GM12872 (cell line): ENCODE results near the gene GCSAM.

Experiments
- TF ChIP-seq, protein P1 (sequence below): IDR thresholded peaks from 3 replicates; pipeline ENCODE4 v1.5.1; 2011; ENCODE audit warnings: low read depth, mild to moderate bottlenecking, low read length, moderate library complexity; ENCODE audit not compliant: insufficient read depth

The GCSAM gene

GRCh38 chr3:112122870-112123269, 10.2 kb downstream of the GCSAM start:
- TF ChIP-seq, protein P1, sequence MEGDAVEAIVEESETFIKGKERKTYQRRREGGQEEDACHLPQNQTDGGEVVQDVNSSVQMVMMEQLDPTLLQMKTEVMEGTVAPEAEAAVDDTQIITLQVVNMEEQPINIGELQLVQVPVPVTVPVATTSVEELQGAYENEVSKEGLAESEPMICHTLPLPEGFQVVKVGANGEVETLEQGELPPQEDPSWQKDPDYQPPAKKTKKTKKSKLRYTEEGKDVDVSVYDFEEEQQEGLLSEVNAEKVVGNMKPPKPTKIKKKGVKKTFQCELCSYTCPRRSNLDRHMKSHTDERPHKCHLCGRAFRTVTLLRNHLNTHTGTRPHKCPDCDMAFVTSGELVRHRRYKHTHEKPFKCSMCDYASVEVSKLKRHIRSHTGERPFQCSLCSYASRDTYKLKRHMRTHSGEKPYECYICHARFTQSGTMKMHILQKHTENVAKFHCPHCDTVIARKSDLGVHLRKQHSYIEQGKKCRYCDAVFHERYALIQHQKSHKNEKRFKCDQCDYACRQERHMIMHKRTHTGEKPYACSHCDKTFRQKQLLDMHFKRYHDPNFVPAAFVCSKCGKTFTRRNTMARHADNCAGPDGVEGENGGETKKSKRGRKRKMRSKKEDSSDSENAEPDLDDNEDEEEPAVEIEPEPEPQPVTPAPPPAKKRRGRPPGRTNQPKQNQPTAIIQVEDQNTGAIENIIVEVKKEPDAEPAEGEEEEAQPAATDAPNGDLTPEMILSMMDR: no peak

GRCh38 chr3:112121577-112122547, 11.2 kb downstream of the GCSAM start:
- TF ChIP-seq, protein P1: no peak

GRCh38 chr3:112119962-112120836, 12.8 kb downstream of the GCSAM start:
- TF ChIP-seq, protein P1: no peak

GRCh38 chr3:112117841-112118571, 15.0 kb downstream of the GCSAM start:
- TF ChIP-seq, protein P1: peak; percentile 46

DNA sequence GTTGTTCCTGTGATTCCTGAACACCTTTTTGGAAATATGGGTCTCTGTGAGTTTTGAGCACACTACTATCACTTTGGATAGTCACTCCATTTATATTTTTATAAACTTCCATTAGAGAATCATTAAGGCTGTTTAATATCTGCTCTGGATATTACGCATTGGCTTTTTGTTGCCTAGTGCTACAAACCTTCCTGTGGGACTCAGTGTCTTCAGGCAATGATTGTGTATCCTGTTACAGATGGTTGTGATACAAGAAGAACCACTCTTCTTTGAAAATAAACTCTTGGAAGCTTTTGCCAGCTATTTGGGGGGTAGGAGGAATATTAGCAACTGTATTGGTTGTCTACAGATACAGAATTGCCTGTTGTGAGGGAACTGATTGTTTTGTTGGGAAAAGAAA, 15.6 kb downstream of the GCSAM start:
- TF ChIP-seq, protein P1: no peak

- TF ChIP-seq, protein P1: no peak
Observed at GRCh38 chr3:112116748-112117186, 16.3 kb downstream of the GCSAM start.
